Caco-2 (cell line): ENCODE data around the gene ACKR1. TPM values are rescaled to one million over a fixed set of nuclear protein-coding genes. Genes with fewer than 3 reads are reported as not detected.

Source experiments
- BruUV-seq: library from RNA; stranded (reverse); fragments of 400-500 nt; replicated peaks from 2 replicates; lab custom pipeline; 2021; lab: Mats Ljungman, UMichigan
- CTCF ChIA-PET: fragments of 300-600 bp; sonication (Branson Sonifier 250); formaldehyde crosslinking; loops from one replicate; lab custom pipeline; 2022; ENCODE audit warnings: antibody characterized with exemption; lab: Charles Lee
- POLR2A ChIA-PET: fragments of 300-600 bp; sonication (Branson Sonifier 250); formaldehyde crosslinking; loops from one replicate; lab custom pipeline; 2022; ENCODE audit warnings: antibody characterized with exemption; lab: Charles Lee
- DNase-seq, 2 experiments: peaks; one replicate each; pipeline versions ENCODE4 v3.0.0 to v3.0.0-alpha.2; 2020 to 2022
- H3K27me3 ChIP-seq: replicated peaks from 2 replicates; pipeline ENCODE4 v1.6.0; 2011; ENCODE audit warnings: low read length; ENCODE audit not compliant: control insufficient read depth, insufficient read depth
- H3K36me3 ChIP-seq: 2 replicates; pipeline ENCODE4 v1.5.1; 2011; ENCODE audit warnings: low read length; ENCODE audit not compliant: control insufficient read depth, insufficient read depth
- H3K4me1 ChIP-seq: fragments of 250-450 bp; sonication (Bioruptor Pico); 2 replicates; pipeline ENCODE4 v1.5.1; 2020; ENCODE audit warnings: mild to moderate bottlenecking
- H3K4me3 ChIP-seq: 2 replicates; pipeline ENCODE4 v1.5.1; 2011; ENCODE audit warnings: low read depth, mild to moderate bottlenecking, control low read depth, low read length
- H3K9me3 ChIP-seq: fragments of 250-450 bp; sonication (Bioruptor Pico); 2 replicates; pipeline ENCODE4 v1.5.1; 2020; ENCODE audit warnings: mild to moderate bottlenecking, moderate library complexity
- H3K27ac Mint-ChIP-seq: one replicate; pipeline ENCODE4 v1.8.0; 2022; ENCODE audit warnings: mixed read lengths; ENCODE audit not compliant: unreplicated experiment
- H3K27me3 Mint-ChIP-seq: one replicate; pipeline ENCODE4 v1.8.0; 2022; ENCODE audit warnings: mixed read lengths; ENCODE audit not compliant: insufficient read depth, unreplicated experiment
- H3K36me3 Mint-ChIP-seq: one replicate; pipeline ENCODE4 v1.8.0; 2022; ENCODE audit warnings: mild to moderate bottlenecking, mixed read lengths; ENCODE audit not compliant: insufficient read depth, unreplicated experiment
- H3K4me1 Mint-ChIP-seq: one replicate; pipeline ENCODE4 v1.8.0; 2022; ENCODE audit warnings: low read depth, mixed read lengths; ENCODE audit not compliant: unreplicated experiment
- H3K4me3 Mint-ChIP-seq: one replicate; pipeline ENCODE4 v1.8.0; 2022; ENCODE audit warnings: mild to moderate bottlenecking, moderate library complexity, mixed read lengths; ENCODE audit not compliant: unreplicated experiment
- H3K9me3 Mint-ChIP-seq: one replicate; pipeline ENCODE4 v1.8.0; 2022; ENCODE audit warnings: mixed read lengths; ENCODE audit not compliant: unreplicated experiment
- CTCF ChIP-seq, 2 experiments: fragments of 200-600 bp in 1 of 2; IDR thresholded peaks; 1 replicate in 1 of 2; 2 replicates in 1 of 2; pipeline versions ENCODE4 v1.5.1 to v1.8.0; 2011 to 2022; ENCODE audit warnings: antibody characterized with exemption in 1 of 2, control low read depth in 1 of 2, inconsistent platforms in 1 of 2, low read depth in 1 of 2, low read length in 1 of 2, mild to moderate bottlenecking in 1 of 2, moderate library complexity in 1 of 2; ENCODE audit not compliant: insufficient read depth in 1 of 2, severe bottlenecking in 1 of 2, unreplicated experiment in 1 of 2
- intact Hi-C: fragments of 100-400 bp; cut with micrococcal nuclease; formaldehyde crosslinking; loops from one replicate; pipeline ENCODE4 v1.10.0; 2022; ENCODE audit not compliant: unreplicated experiment
- total RNA-seq: library from RNA; stranded (reverse); gene quantifications from 2 replicates; pipeline ENCODE4 v1.2.3, GENCODE V29; 2022

Gene ACKR1
- total RNA-seq, 1 experiment from 2014 or later, result not detected

- Mint-ChIP-seq H3K36me3 (no peaks in the 10 kb centered on the region), H3K27me3 (peaks cover 19% of the 10 kb centered on the region), H3K4me3 (no peak overlapping the region), H3K27ac (no peak overlapping the region), H3K9me3 (no peaks in the 10 kb centered on the region), H3K4me1 (no peaks in the 10 kb centered on the region)
- TF ChIP-seq CTCF (IDR thresholded peaks at IDR 0.05; ENCODE audit: insufficient read depth in 1 of 2, low read depth in 1 of 2, low read length in 1 of 2, severe bottlenecking in 1 of 2, unreplicated experiment in 1 of 2), result no peak
- CTCF ChIA-PET, result no interaction called here
- no peaks in the 10 kb centered on the region for H3K9me3 ChIP-seq
- H3K36me3 ChIP-seq, result no peaks in the 10 kb centered on the region
- POLR2A ChIA-PET, result no interaction called here
- H3K4me1 ChIP-seq, result no peaks in the 10 kb centered on the region
- intact Hi-C loops, result no loop called here
- no peak for DNase-seq
- no peaks in the 10 kb centered on the region for H3K27me3 ChIP-seq
- H3K4me3 ChIP-seq, result no peak overlapping the region
- no TSS peak for BruUV-seq
These were observed 31.9 kb upstream of the ACKR1 start for GRCh38 chr1:159172614-159173291.

GRCh38 chr1:159173320-159173719 is 31.4 kb upstream of the ACKR1 start:
- DNase-seq, result no peak
- H3K27ac Mint-ChIP-seq, result no peak overlapping the region
- Histone ChIP-seq H3K4me1 (no peaks in the 10 kb centered on the region), H3K4me3 (no peak overlapping the region), H3K36me3 (no peaks in the 10 kb centered on the region), H3K9me3 (no peaks in the 10 kb centered on the region), H3K27me3 (no peaks in the 10 kb centered on the region)
- no peaks in the 10 kb centered on the region for H3K9me3 Mint-ChIP-seq
- ChIA-PET CTCF (no interaction called here), POLR2A (no interaction called here)
- peaks cover 18% of the 10 kb centered on the region for H3K27me3 Mint-ChIP-seq
- no peaks in the 10 kb centered on the region for H3K36me3 Mint-ChIP-seq
- BruUV-seq, result no TSS peak
- intact Hi-C loops, result no loop called here
- no peak for TF ChIP-seq CTCF (IDR thresholded peaks at IDR 0.05; ENCODE audit: insufficient read depth in 1 of 2, low read depth in 1 of 2, low read length in 1 of 2, severe bottlenecking in 1 of 2, unreplicated experiment in 1 of 2)
- H3K4me1 Mint-ChIP-seq, result no peaks in the 10 kb centered on the region
- no peak overlapping the region for H3K4me3 Mint-ChIP-seq

GRCh38 chr1:159175571-159175970 is 29.1 kb upstream of the ACKR1 start:
- Mint-ChIP-seq H3K9me3 (no peaks in the 10 kb centered on the region), H3K4me1 (no peaks in the 10 kb centered on the region), H3K27me3 (peaks cover 17% of the 10 kb centered on the region), H3K27ac (no peak overlapping the region), H3K4me3 (no peak overlapping the region), H3K36me3 (no peaks in the 10 kb centered on the region)
- TF ChIP-seq CTCF (IDR thresholded peaks at IDR 0.05; ENCODE audit: insufficient read depth in 1 of 2, low read depth in 1 of 2, low read length in 1 of 2, severe bottlenecking in 1 of 2, unreplicated experiment in 1 of 2), result no peak
- no TSS peak for BruUV-seq
- intact Hi-C loops, result loop anchor here (5.0 kb wide), 1 partner anchor 607 kb away; the partner anchor contains the start of gene DUSP23
- H3K36me3 ChIP-seq, result no peaks in the 10 kb centered on the region
- no peaks in the 10 kb centered on the region for H3K9me3 ChIP-seq
- H3K4me1 ChIP-seq, result no peaks in the 10 kb centered on the region
- ChIA-PET POLR2A (no interaction called here), CTCF (no interaction called here)
- no peak for DNase-seq
- H3K27me3 ChIP-seq, result no peaks in the 10 kb centered on the region
- H3K4me3 ChIP-seq, result no peak overlapping the region
